ENCODE results near the gene KRT74. TPM values are rescaled to one million over a fixed set of nuclear protein-coding genes. Genes with fewer than 3 reads are reported as not detected.

KRT74 gene
- total RNA-seq, 2 experiments from 2014 or later: not detected

DNA sequence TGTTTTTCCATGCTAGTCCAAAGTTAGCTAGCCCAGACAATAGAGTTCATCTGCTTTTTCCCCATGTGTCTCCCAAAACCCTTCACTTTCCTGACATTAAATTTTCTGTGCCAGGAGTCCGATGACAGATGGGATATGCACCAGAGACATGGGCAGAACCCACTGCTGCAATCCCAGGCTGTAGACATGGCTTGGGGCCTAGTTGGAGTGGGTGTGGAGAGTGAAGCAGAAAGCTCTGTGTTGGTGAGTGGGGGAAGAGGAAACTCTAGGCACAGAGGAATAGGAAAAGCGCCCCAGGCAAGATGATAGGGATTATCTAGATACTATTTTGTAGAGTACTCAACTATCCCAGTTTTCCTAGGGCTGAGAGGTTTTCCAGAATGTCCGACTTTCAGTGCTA lies 4.8 kb upstream of the KRT74 start:
- ATAC-seq: no peak
- Mint-ChIP-seq H3K9me3 (ENCODE audit: low read depth) (no peaks in the 10 kb centered on the region), H3K27ac (no peak overlapping the region), H3K4me1 (no peaks in the 10 kb centered on the region), H3K4me3 (no peak overlapping the region), H3K27me3 (peaks cover 12% of the 10 kb centered on the region), H3K36me3 (no peaks in the 10 kb centered on the region)
- CTCF ChIA-PET: interaction anchor here (0.7 to 24.3 kb wide), 3 partner anchors 201 to 487 kb away, joined by 3 to 459 read pairs (median 4); no protein-coding TSS in a partner anchor
- no peak for DNase-seq

DNA sequence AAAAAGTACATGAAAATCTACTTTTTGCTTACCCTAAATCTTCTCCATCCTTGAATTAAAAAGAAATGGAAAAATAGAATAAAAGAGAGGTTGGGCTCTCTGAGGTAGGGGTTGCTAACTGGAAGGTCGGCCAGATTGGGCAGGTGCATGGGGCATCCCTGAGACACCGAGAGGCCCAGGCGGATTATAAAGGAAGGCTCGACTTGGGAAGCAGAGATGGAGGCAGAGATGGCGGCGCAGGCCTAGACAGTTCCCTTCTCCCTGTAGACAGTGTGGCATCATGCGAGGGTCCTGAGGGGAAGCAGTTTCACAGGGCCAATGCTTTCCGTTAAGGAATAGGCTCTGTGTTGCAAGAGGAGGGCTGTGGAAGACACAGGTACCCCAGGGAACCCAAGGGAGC lies 3.7 kb upstream of the KRT74 start:
- CTCF ChIA-PET: interaction anchor here (24.3 kb wide), 1 partner anchor 298 kb away, joined by 459 read pairs; no protein-coding TSS in a partner anchor
- Mint-ChIP-seq H3K27me3 (peaks cover 14% of the 10 kb centered on the region), H3K4me1 (no peaks in the 10 kb centered on the region), H3K4me3 (no peak overlapping the region), H3K9me3 (ENCODE audit: low read depth) (no peaks in the 10 kb centered on the region), H3K27ac (no peak overlapping the region), H3K36me3 (no peaks in the 10 kb centered on the region)
- DNase-seq (no peak), ATAC-seq (no peak)

DNA sequence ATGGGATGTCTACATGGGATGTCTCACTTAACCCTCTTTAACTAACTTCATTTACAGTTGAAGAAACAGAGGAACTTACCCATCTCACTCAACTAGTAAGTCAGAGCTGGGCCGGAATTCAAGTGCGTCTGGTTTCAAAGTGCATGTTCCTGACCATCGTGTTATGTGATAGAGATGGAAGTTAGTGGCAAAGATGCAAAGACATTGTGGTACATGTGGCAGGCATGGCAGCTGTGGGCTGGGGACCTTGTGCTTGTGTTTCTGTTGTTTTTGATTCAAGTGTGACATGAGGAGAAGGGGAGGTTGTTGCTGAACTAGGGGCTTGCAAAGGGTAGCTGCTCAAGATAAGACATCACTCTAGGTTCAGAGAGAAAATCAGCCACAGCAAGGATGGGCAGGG lies 2.3 kb upstream of the KRT74 start:
- Mint-ChIP-seq H3K4me1 (no peaks in the 10 kb centered on the region), H3K9me3 (ENCODE audit: low read depth) (no peaks in the 10 kb centered on the region), H3K27me3 (peaks cover 19% of the 10 kb centered on the region), H3K27ac (no peak overlapping the region), H3K4me3 (no peak overlapping the region), H3K36me3 (no peaks in the 10 kb centered on the region)
- CTCF ChIA-PET: interaction anchor here (24.3 kb wide), 1 partner anchor 299 kb away, joined by 459 read pairs; no protein-coding TSS in a partner anchor
- no peak for ATAC-seq
- no peak for DNase-seq

DNA sequence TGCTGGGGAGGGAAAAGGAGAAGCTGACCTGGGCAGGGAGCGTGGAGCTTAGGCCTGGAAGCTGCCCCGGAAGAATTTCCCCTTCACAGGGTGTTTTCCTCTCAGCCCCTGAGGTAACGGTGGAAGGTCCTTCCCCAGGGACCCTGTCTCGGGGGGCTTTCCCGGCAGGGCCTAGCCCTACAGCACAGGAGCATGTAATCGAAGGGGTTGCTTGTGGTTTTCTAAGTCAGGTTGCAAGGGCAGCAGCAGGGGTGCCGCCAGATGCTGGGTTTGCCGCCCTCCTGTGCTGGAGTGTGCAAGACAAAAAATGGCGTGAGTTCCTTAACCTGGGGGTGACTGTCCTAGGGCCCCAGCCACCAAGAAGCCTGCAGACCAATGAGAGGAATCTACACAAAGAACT lies 1.6 kb upstream of the KRT74 start:
- no peak for ATAC-seq
- CTCF ChIA-PET: interaction anchor here (1.4 to 24.3 kb wide), 2 partner anchors 300 to 405 kb away, joined by 3 to 459 read pairs; no protein-coding TSS in a partner anchor
- H3K27ac Mint-ChIP-seq: no peak overlapping the region
- H3K4me3 Mint-ChIP-seq: no peak overlapping the region
- H3K4me1 Mint-ChIP-seq: no peaks in the 10 kb centered on the region
- H3K36me3 Mint-ChIP-seq: no peaks in the 10 kb centered on the region
- H3K9me3 Mint-ChIP-seq (ENCODE audit: low read depth): no peaks in the 10 kb centered on the region
- DNase-seq: no peak
- peaks cover 19% of the 10 kb centered on the region for H3K27me3 Mint-ChIP-seq

DNA sequence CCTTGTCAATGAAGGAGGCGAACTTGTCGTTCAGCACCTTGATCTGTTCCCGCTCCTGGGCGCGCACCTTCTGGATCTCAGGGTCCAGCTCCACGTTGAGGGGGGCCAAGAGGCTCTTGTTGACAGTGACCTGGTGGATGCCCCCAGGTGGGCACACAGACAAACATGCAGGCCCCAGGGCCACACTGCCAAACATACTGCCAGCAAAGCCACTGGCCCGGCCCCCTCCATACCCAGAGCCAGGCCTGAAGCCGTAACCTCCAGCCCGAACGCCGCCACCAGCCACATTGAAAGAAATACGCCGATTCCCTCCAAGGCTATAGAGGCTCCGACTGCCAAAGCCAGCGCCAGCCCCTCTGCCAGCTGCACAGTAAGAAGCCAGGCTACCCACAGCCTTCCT lies 337 bp downstream of the KRT74 start:
- Mint-ChIP-seq H3K36me3 (no peaks in the 10 kb centered on the region), H3K27me3 (peaks cover 19% of the 10 kb centered on the region), H3K9me3 (ENCODE audit: low read depth) (no peaks in the 10 kb centered on the region), H3K4me1 (no peaks in the 10 kb centered on the region), H3K27ac (no peak overlapping the region), H3K4me3 (no peak overlapping the region)
- ATAC-seq: no peak
- DNase-seq: no peak
- CTCF ChIA-PET: interaction anchor here (24.3 kb wide), 1 partner anchor 302 kb away, joined by 459 read pairs; no protein-coding TSS in a partner anchor

DNA sequence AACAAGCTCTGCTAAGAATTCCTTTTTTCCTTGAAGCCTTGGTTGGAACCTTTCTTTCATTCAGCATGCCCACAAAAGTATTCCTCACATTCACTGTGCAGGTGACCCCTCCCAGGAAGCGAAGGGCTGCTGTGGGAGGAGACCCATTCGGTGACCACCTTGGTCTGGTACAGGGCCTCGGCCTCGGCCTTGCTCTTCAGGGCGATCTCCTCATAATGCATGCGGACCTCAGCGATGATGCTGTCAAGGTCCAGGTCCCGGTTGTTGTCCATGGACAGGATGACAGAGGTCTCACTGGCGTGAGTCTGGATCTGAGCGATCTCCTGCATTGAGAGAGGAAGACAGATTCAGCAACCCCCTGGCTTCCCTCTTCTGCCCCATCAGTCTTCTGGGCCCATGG lies 3.1 kb downstream of the KRT74 start:
- CTCF ChIA-PET: interaction anchor here (24.3 kb wide), 1 partner anchor 305 kb away, joined by 459 read pairs; no protein-coding TSS in a partner anchor
- H3K9me3 Mint-ChIP-seq (ENCODE audit: low read depth): no peaks in the 10 kb centered on the region

DNA sequence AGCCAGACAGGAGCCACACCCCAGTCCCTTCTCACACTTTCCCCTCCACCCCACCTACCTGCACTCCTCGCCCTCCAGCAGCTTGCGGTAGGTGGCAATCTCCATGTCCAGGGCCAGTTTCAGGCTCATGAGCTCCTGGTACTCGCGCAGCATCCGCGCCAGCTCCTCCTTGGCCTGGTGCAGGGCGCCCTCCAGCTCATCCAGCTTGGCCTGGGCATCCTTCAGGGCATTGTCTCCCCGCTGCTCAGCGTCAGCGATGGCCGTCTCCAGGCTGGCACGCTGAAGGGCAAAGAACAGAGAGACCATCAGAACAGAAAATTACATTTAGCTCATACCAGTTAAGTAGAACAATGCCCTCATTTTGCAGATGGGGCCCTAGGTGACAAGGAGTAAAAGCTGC lies 5.5 kb downstream of the KRT74 start:
- no peak overlapping the region for H3K27ac Mint-ChIP-seq
- CTCF ChIA-PET: no interaction called here
- DNase-seq: no peak
- H3K36me3 Mint-ChIP-seq: no peaks in the 10 kb centered on the region
- no peak overlapping the region for H3K4me3 Mint-ChIP-seq
- H3K4me1 Mint-ChIP-seq: no peaks in the 10 kb centered on the region
- H3K27me3 Mint-ChIP-seq: peaks cover 28% of the 10 kb centered on the region
- H3K9me3 Mint-ChIP-seq (ENCODE audit: low read depth): no peaks in the 10 kb centered on the region
- ATAC-seq: no peak

More for the DNA sequence above, 3.1 kb downstream of the KRT74 start:
- no peaks in the 10 kb centered on the region for H3K36me3 Mint-ChIP-seq
- peaks cover 13% of the 10 kb centered on the region for H3K27me3 Mint-ChIP-seq
- H3K4me3 Mint-ChIP-seq: no peak overlapping the region
- no peak for ATAC-seq
- no peaks in the 10 kb centered on the region for H3K4me1 Mint-ChIP-seq
- H3K27ac Mint-ChIP-seq: no peak overlapping the region
- DNase-seq: no peak

DNA sequence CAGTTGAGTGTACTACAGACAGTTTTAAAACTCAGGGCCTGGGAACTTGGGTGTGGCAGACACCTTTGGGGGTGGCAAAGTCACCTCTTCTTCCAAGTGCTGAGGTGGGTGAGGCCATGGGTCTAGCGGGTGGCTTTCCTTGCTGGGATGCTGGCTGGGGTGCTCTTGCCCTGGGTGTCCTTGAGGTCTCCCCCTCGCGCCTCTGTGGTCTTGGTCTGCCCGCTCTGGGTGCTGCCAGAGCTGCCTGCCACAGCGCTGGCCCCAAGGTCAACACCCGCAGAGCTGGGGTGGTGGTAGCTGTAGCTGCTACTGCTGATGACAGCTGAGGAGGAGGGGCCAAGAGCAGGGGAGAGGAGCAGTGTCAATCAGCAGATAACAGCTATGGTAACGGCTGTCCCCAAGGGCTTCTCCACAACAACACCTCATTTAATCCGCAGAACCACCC lies 6.8 kb downstream of the KRT74 start:
- Mint-ChIP-seq H3K27me3 (peaks cover 28% of the 10 kb centered on the region), H3K4me1 (no peaks in the 10 kb centered on the region), H3K27ac (no peak overlapping the region), H3K4me3 (no peak overlapping the region), H3K36me3 (no peaks in the 10 kb centered on the region), H3K9me3 (ENCODE audit: low read depth) (no peaks in the 10 kb centered on the region)
- peak; percentile 49 for DNase-seq
- CTCF ChIA-PET: interaction anchor here (1.2 kb wide), 1 partner anchor 171 kb away, joined by 4 read pairs; no protein-coding TSS in a partner anchor
- ATAC-seq: no peak

DNA sequence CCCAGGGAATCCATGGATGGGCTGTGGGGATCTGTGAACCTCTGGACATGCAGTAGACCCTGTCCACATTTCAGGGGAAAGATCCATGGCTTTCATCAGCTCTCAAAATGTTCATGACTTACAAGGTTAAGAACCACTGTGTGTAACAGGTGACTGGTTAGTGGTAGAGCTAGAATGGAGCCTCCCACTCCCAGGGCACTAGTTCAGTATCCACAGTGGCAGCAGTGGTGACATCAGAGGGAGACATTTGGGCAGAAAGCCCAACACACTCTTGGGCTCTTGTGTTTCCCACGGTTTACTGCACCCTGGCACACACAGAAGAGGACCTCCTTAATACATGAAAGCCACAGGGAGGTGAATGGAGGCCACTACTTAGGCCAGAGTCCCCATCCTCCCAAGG lies 9.1 kb downstream of the KRT74 start:
- H3K4me3 Mint-ChIP-seq: no peak overlapping the region
- no peak for DNase-seq
- CTCF ChIA-PET: interaction anchor here (1.0 to 1.4 kb wide), 2 partner anchors 10 to 315 kb away, joined by 3 to 4 read pairs; no protein-coding TSS in a partner anchor
- no peaks in the 10 kb centered on the region for H3K36me3 Mint-ChIP-seq
- no peak overlapping the region for H3K27ac Mint-ChIP-seq
- H3K9me3 Mint-ChIP-seq (ENCODE audit: low read depth): no peaks in the 10 kb centered on the region
- ATAC-seq: no peak
- H3K27me3 Mint-ChIP-seq: peaks cover 37% of the 10 kb centered on the region
- no peaks in the 10 kb centered on the region for H3K4me1 Mint-ChIP-seq

DNA sequence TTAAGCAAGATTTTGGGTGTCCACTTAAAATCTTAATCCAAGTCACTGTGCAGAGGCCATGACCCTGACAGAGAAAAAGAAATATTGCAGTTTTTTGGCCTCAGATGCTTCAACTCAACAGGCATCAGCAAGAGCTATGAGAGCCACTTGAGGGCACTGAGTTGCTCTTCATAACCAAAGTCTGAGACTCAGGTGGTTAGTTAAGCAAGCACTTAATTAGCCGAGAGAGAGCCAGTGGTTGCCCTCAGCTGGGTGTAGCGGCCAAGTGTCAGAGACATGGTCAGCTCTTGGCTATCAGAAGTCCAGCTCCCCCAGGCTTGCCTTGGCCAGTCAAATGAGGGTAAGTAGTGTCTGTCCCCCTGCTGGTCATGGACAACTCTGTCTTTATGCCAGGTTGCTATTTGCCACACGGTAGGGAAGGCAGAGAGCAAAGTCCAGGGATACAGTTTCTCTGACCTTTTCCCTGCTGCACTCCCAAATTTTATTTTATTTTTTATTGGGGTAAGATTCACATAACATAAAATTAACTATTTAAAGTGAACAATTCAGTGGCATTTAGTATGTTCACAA lies 11.7 kb downstream of the KRT74 start:
- no peak overlapping the region for H3K27ac Mint-ChIP-seq
- H3K4me1 Mint-ChIP-seq: no peaks in the 10 kb centered on the region
- H3K4me3 Mint-ChIP-seq: no peak overlapping the region
- CTCF ChIA-PET: interaction anchor here (1.2 to 1.4 kb wide), 2 partner anchors 24 to 318 kb away, joined by 4 read pairs; no protein-coding TSS in a partner anchor
- no peaks in the 10 kb centered on the region for H3K9me3 Mint-ChIP-seq (ENCODE audit: low read depth)
- DNase-seq (no peak), ATAC-seq (no peak)
- peaks cover 45% of the 10 kb centered on the region for H3K27me3 Mint-ChIP-seq
- no peaks in the 10 kb centered on the region for H3K36me3 Mint-ChIP-seq

DNA sequence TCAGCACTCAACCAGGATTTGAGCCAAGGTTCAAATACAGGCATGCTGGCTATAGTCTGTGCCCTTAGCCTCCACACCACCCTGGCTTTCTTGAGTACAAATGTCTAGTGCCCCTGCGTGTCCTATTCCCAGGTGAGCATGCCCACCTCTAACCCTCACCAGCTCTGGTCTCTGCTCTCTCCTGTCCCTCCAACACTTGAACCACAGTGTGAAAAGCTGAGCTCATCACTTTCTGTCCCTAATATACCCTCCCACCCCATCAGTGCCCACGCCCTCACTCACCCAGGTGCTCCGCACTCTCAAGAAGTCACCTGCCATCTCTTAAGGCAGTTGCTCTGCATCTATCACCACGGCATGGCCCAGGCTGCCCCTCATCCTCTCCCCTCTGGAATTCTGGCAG lies 13.7 kb downstream of the KRT74 start:
- Mint-ChIP-seq H3K36me3 (no peaks in the 10 kb centered on the region), H3K27me3 (peaks cover 47% of the 10 kb centered on the region), H3K4me1 (peaks cover 2% of the 10 kb centered on the region), H3K27ac (no peak overlapping the region), H3K4me3 (no peak overlapping the region), H3K9me3 (ENCODE audit: low read depth) (no peaks in the 10 kb centered on the region)
- ATAC-seq (no peak), DNase-seq (no peak)
- CTCF ChIA-PET: interaction anchor here (1.4 kb wide), 1 partner anchor 420 kb away, joined by 3 read pairs; no protein-coding TSS in a partner anchor

DNA sequence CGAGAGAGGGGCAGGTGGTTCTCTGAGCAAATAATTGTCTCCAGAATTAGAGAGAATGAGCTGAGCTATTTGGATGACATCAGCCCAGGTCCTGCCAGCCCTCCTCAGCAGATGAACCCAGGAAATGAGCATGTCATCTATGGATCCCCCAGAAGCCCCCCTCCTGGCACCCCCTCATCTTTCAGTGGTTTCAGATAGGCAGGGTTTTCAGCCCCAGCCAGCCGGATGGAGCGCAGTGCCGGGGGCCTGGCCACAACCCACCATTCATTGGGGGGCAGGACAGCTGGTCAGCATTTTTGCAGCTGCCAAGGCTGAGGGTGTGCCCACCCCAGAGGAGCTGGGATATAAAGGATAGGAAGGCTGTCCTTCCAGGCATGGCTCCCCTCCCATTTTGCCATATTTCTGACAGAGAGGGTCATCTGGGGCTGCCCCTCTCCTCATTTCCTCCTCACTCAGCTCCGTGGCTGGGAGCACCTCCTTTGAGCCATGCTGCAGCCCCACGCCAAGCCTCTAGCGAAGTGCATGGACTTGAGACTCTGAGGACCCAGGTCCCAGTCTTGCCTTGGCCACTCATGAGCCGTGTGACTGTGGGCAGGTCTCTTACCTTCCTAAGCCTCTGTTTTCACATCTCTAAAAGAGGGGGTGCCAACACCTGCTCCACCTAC lies 14.7 kb downstream of the KRT74 start:
- Mint-ChIP-seq H3K9me3 (ENCODE audit: low read depth) (no peaks in the 10 kb centered on the region), H3K27me3 (peaks cover 49% of the 10 kb centered on the region), H3K36me3 (no peaks in the 10 kb centered on the region), H3K4me1 (peaks cover 2% of the 10 kb centered on the region), H3K4me3 (no peak overlapping the region), H3K27ac (no peak overlapping the region)
- ATAC-seq: no peak
- DNase-seq: no peak
- CTCF ChIA-PET: interaction anchor here (1.4 kb wide), 1 partner anchor 422 kb away, joined by 3 read pairs; no protein-coding TSS in a partner anchor

DNA sequence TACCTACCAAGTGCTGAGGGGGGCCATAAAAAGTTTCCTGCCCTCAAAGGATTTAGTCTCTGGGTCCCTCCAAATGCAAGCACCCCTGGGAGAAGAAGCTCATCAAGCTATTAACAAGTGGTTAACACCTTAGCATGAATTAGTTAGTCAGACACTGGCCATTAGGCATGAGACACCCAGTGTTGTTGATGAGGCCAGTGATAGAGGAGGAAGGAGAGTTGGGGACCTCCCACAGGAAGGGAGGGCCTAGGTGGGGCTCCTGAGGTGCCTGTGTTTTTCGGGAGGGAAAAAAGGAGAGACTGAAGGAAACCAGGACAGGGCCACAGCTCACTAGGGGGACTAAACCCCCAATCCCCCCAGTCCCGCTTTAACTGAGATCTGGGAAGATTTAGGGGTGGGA lies 16.2 kb downstream of the KRT74 start:
- Mint-ChIP-seq H3K4me1 (peaks cover 2% of the 10 kb centered on the region), H3K27me3 (peaks cover 44% of the 10 kb centered on the region), H3K27ac (no peak overlapping the region), H3K36me3 (no peaks in the 10 kb centered on the region), H3K9me3 (ENCODE audit: low read depth) (no peaks in the 10 kb centered on the region), H3K4me3 (no peak overlapping the region)
- CTCF ChIA-PET: no interaction called here
- DNase-seq (no peak), ATAC-seq (no peak)

DNA sequence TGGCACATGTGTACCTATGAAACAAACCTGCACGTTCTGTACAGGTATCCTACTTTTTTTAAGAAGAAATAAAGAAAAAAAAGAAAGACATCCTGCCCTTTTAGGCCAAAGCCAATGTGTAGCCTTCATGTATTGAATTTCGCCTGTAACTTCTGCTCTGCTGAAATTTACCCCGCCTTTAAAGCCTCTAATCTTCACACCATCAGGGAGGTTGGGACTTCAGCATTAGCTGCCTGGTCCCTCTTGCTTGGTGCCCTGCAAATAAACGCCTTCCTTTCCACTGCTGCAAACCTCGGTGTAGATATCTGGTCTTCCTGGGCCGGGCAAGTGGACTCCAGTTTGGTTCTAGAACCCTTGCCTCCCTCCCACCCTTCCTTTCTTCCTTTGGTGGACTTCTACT lies 18.1 kb downstream of the KRT74 start:
- DNase-seq: no peak
- Mint-ChIP-seq H3K4me1 (peaks cover 2% of the 10 kb centered on the region), H3K36me3 (no peaks in the 10 kb centered on the region), H3K9me3 (ENCODE audit: low read depth) (no peaks in the 10 kb centered on the region), H3K4me3 (no peak overlapping the region), H3K27ac (no peak overlapping the region), H3K27me3 (peaks cover 45% of the 10 kb centered on the region)
- CTCF ChIA-PET: interaction anchor here (1.0 kb wide), 1 partner anchor 324 kb away, joined by 3 read pairs; no protein-coding TSS in a partner anchor
- ATAC-seq: no peak
